SU-DHL-6 (cell line): ENCODE measurements around the gene FAM83G.
"Not testable (repeated sequence)": the region's sequence is repeated elsewhere in the genome, so short reads cannot be mapped to it uniquely, and the experiment has no call there.

Experiments
- CTCF ChIP-seq: fragments of 200-600 bp; sonication (generic); IDR thresholded peaks from one replicate; pipeline ENCODE4 v1.5.1; 2017; ENCODE audit warnings: antibody characterized with exemption, mild to moderate bottlenecking, low read length, moderate library complexity; ENCODE audit not compliant: insufficient read depth, poor library complexity, severe bottlenecking
- EZH2phosphoT487 ChIP-seq: fragments of 200-600 bp; sonication (generic), shearing (Covaris generic); conservative IDR thresholded peaks from 2 replicates; pipeline ENCODE4 v1.6.1; 2018; ENCODE audit warnings: mild to moderate bottlenecking, antibody characterized with exemption, low read length, moderate library complexity, mixed read lengths

DNA sequence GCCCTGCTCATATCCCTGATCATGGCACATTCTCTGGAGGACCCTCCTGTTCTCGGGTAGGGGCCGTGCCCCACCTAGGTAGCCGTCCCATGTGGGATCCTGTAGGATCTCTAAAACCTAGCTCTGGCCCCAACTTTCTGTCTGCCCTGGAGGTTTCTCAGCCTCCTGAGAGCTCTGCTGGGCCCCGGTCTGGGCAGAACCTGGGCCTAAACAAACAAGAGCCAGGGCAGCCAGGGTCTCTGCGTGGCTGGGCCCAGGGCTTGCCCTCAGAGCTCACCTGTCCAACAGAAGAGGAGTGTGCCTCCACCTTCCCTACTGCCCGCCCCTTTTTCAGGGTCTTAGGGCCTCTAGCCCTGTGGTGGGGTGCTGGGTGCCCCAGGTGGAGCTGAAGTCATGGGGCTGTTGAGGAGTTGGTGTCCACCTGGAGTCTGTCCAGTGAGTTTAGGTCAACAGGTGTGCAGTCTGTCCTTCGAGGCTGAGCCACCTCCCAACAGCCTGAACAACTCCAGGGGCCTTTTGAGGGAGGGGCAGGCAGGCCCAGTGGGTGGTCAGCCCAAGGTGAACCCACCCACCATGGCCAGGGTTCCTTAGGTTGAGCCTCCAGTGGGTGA is 16.6 kb upstream of the FAM83G start:
- not testable (repeated sequence) for TF ChIP-seq CTCF, EZH2phosphoT487
